ENCODE data around the gene LSM7. TPM values are rescaled to one million over a fixed set of nuclear protein-coding genes. Genes with fewer than 3 reads are reported as not detected.

LSM7 gene
- total RNA-seq, 4 donors from 2014 or later: 97.8 to 163 (median 128) TPM

DNA sequence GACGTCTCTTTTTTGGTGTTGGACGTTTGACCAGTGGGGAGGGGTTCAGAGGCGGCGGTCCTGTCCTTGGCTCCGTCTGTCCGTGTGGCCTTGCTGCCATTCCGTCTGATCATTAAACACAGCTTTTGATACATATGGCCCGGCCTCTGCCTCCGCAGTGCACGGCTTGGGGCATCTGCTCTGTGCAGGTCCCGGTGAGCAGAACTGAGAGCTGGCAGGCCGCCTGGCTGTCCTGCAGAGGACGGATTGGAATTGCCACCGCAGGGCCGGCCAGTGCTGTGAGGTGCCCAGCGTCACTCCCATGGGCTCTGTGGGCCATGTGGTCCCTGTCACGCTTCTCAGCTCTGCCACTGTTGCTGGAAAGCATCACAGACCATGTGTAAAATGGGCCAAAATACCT lies 26.3 kb upstream of the LSM7 start:
- Histone ChIP-seq H3K36me3 (peaks cover 10 to 56% (median 12%) of the 10 kb centered on the region in 3 donors), H3K9me3 (no peaks in the 10 kb centered on the region), H3K4me3 (no peak overlapping the region), H3K4me1 (no peaks in the 10 kb centered on the region), H3K27ac (no peak overlapping the region), H3K27me3 (peaks cover 0 to 15% (median 0%) of the 10 kb centered on the region in 4 donors)
- WGBS, 2 donors: 90% methylated on average over 2 to 3 of the region's 17 CpGs
- DNase-seq: no peak
- intact Hi-C loops (cut with DNase I): no loop called here
- no peak for TF ChIP-seq POLR2A (IDR thresholded peaks at IDR 0.05)
- TF ChIP-seq, protein P1, sequence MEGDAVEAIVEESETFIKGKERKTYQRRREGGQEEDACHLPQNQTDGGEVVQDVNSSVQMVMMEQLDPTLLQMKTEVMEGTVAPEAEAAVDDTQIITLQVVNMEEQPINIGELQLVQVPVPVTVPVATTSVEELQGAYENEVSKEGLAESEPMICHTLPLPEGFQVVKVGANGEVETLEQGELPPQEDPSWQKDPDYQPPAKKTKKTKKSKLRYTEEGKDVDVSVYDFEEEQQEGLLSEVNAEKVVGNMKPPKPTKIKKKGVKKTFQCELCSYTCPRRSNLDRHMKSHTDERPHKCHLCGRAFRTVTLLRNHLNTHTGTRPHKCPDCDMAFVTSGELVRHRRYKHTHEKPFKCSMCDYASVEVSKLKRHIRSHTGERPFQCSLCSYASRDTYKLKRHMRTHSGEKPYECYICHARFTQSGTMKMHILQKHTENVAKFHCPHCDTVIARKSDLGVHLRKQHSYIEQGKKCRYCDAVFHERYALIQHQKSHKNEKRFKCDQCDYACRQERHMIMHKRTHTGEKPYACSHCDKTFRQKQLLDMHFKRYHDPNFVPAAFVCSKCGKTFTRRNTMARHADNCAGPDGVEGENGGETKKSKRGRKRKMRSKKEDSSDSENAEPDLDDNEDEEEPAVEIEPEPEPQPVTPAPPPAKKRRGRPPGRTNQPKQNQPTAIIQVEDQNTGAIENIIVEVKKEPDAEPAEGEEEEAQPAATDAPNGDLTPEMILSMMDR (IDR thresholded peaks at IDR 0.05): no peak

DNA sequence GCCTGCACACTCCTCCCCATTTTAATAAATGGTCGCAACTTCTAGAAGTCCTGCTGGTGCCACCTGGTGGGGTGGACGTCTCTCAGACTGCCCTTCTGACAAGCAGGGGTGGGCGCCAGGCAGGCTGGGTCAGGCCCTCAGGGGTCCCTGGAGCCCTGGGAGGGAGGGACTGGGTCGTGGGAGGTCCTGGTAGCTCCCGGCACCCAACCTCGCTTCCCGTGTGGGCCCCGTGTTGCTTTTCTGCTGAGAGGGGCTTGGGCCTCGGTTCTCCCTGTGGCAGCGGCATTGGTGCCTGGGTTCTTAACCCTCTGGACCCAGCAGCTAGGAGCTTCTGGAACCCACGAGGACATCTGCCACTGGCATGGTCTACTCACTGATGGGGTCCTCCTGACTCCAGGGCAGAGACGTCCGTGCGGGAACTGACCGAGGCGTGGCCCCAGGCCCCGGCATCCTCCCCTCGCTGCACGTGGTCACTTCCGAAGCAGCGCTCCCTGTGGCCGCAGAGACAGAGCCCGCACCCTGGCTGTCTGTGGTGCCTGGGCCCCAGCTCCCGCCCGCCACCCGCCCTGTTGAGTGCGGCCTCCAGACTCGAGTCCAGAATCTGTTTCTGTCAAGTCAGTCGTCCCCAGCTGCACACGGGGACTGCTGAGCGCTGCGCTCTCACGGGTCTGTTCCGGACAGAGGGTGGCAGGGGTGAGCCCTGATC lies 25.7 kb upstream of the LSM7 start:
- intact Hi-C loops (cut with DNase I): no loop called here
- Histone ChIP-seq H3K9me3 (no peaks in the 10 kb centered on the region), H3K36me3 (peaks cover 10 to 58% (median 12%) of the 10 kb centered on the region in 3 donors), H3K27ac (no peak overlapping the region), H3K27me3 (peaks cover 0 to 8% (median 0%) of the 10 kb centered on the region in 4 donors), H3K4me3 (no peak overlapping the region), H3K4me1 (no peaks in the 10 kb centered on the region)
- WGBS, 2 donors: 95% methylated on average over 14 of the region's 34 CpGs; no CpG with 5 or more reads in 1 of the 2 donors
- no peak for DNase-seq
- TF ChIP-seq, protein P1 (IDR thresholded peaks at IDR 0.05): no peak
- no peak for TF ChIP-seq POLR2A (IDR thresholded peaks at IDR 0.05)

GRCh38 chr19:2353159-2353886 lies 24.9 kb upstream of the LSM7 start:
- 61 to 100% methylated on average over 1 to 5 of the region's 45 CpGs for WGBS, 2 donors
- TF ChIP-seq POLR2A (IDR thresholded peaks at IDR 0.05): no peak
- TF ChIP-seq, protein P1 (IDR thresholded peaks at IDR 0.05): no peak
- Histone ChIP-seq H3K4me1 (no peaks in the 10 kb centered on the region), H3K27me3 (peaks cover 0 to 1% (median 0%) of the 10 kb centered on the region in 4 donors), H3K27ac (no peak overlapping the region), H3K4me3 (no peak overlapping the region), H3K9me3 (no peaks in the 10 kb centered on the region), H3K36me3 (peaks cover 10 to 65% (median 18%) of the 10 kb centered on the region in 3 donors)
- intact Hi-C loops (cut with DNase I): no loop called here
- no peak for DNase-seq

- 90% methylated on average over 2 of the region's 24 CpGs; no CpG with 5 or more reads in 1 of the 2 donors for WGBS, 2 donors
Measured at GRCh38 chr19:2352121-2352520, 23.7 kb upstream of the LSM7 start.

More at GRCh38 chr19:2352121-2352520, 23.7 kb upstream of the LSM7 start:
- TF ChIP-seq, protein P1 (IDR thresholded peaks at IDR 0.05): no peak
- TF ChIP-seq POLR2A (IDR thresholded peaks at IDR 0.05): no peak
- Histone ChIP-seq H3K4me1 (no peaks in the 10 kb centered on the region), H3K27ac (no peak overlapping the region), H3K4me3 (no peak overlapping the region), H3K27me3 (no peaks in the 10 kb centered on the region), H3K36me3 (peaks cover 10 to 65% (median 18%) of the 10 kb centered on the region in 3 donors), H3K9me3 (no peaks in the 10 kb centered on the region)
- intact Hi-C loops (cut with DNase I): no loop called here
- no peak for DNase-seq
